HEK293 (cell line): Measurements from ENCODE around the gene CIRBP.

Source experiments
- CTCF ChIA-PET: fragments of 350-600 bp; formaldehyde crosslinking; extraction: SDS; loops from one replicate; lab custom pipeline; 2021; ENCODE audit warnings: antibody characterized with exemption; lab: Yijun Ruan, JAX
- POLR2A ChIA-PET: fragments of 300-600 bp; formaldehyde crosslinking; extraction: SDS; loops from one replicate; lab custom pipeline; 2020; ENCODE audit warnings: antibody characterized with exemption, inconsistent platforms; lab: Yijun Ruan, JAX
- H3K27ac ChIP-seq: fragments of 200-500 bp; sonication (Bioruptor generic); 2 replicates; pipeline ENCODE4 v1.5.1; 2014; ENCODE audit warnings: low read depth, low read length, control low read depth, inconsistent platforms; ENCODE audit errors: extremely low read depth
- H3K36me3 ChIP-seq, 2 experiments: fragments of 200-500 bp in 1 of 2; sonication (Bioruptor generic) in 1 of 2; 1 replicate in 1 of 2; 2 replicates in 1 of 2; pipeline ENCODE4 v1.5.1; 2014 to 2017; ENCODE audit warnings: inconsistent platforms in 2 of 2, low read length in 2 of 2; ENCODE audit not compliant: control insufficient read depth in 2 of 2, insufficient read depth in 1 of 2
- H3K4me1 ChIP-seq: fragments of 200-500 bp; sonication (Bioruptor generic); 2 replicates; pipeline ENCODE4 v1.5.1; 2014; ENCODE audit warnings: mild to moderate bottlenecking, low read length, inconsistent platforms; ENCODE audit not compliant: control insufficient read depth, insufficient read depth
- H3K4me3 ChIP-seq: 2 replicates; pipeline ENCODE4 v1.5.1; 2011; ENCODE audit warnings: low read depth, mild to moderate bottlenecking, control low read depth, low read length, moderate library complexity
- H3K9me3 ChIP-seq: fragments of 200-500 bp; sonication (Bioruptor generic); 2 replicates; pipeline ENCODE4 v1.5.1; 2014; ENCODE audit warnings: low read depth, low read length, inconsistent platforms; ENCODE audit not compliant: control insufficient read depth, insufficient read depth
- GLI4 ChIP-seq: fragments of 450-650 bp; formaldehyde crosslinking; IDR thresholded peaks from 2 replicates; pipeline ENCODE4 v1.5.1; 2016; ENCODE audit warnings: missing biosample characterization, missing genetic modification characterization
- GLIS1 ChIP-seq: fragments of 450-650 bp; formaldehyde crosslinking; IDR thresholded peaks from 2 replicates; pipeline ENCODE4 v1.5.1; 2016; ENCODE audit warnings: missing biosample characterization, missing genetic modification characterization
- KLF10 ChIP-seq: fragments of 450-650 bp; IDR thresholded peaks from 2 replicates; pipeline ENCODE4 v1.5.1; 2018; ENCODE audit warnings: missing biosample characterization, mild to moderate bottlenecking, missing genetic modification characterization
- KLF16 ChIP-seq: fragments of 450-650 bp; formaldehyde crosslinking; IDR thresholded peaks from 2 replicates; pipeline ENCODE4 v1.5.1; 2017; ENCODE audit warnings: missing biosample characterization, missing genetic modification characterization
- MZF1 ChIP-seq: fragments of 450-650 bp; formaldehyde crosslinking; IDR thresholded peaks from 2 replicates; pipeline ENCODE4 v1.5.1; 2017; ENCODE audit warnings: missing biosample characterization, missing genetic modification characterization, borderline replicate concordance
- PRDM1 ChIP-seq: fragments of 450-650 bp; formaldehyde crosslinking; IDR thresholded peaks from 2 replicates; pipeline ENCODE4; 2016; ENCODE audit warnings: missing biosample characterization, missing genetic modification characterization
- REPIN1 ChIP-seq: fragments of 450-650 bp; formaldehyde crosslinking; IDR thresholded peaks from 2 replicates; pipeline ENCODE4 v1.5.1; 2017; ENCODE audit warnings: missing biosample characterization, missing genetic modification characterization, low read depth
- SP3 ChIP-seq: fragments of 450-650 bp; formaldehyde crosslinking; IDR thresholded peaks from 2 replicates; pipeline ENCODE4 v1.5.1; 2016; ENCODE audit warnings: missing biosample characterization, missing genetic modification characterization
- TCF7L2 ChIP-seq: IDR thresholded peaks from 2 replicates; pipeline ENCODE4 v1.6.1; 2011; ENCODE audit warnings: low read depth, mild to moderate bottlenecking, inconsistent platforms, low read length, moderate library complexity, borderline replicate concordance
- YY2 ChIP-seq: fragments of 450-650 bp; formaldehyde crosslinking; IDR thresholded peaks from 2 replicates; pipeline ENCODE4 v1.5.1; 2016; ENCODE audit warnings: missing biosample characterization, missing genetic modification characterization
- ZBTB20 ChIP-seq: fragments of 450-650 bp; formaldehyde crosslinking; IDR thresholded peaks from 2 replicates; pipeline ENCODE4 v1.5.1; 2016; ENCODE audit warnings: missing biosample characterization, missing genetic modification characterization
- ZBTB21 ChIP-seq: fragments of 450-650 bp; formaldehyde crosslinking; IDR thresholded peaks from 2 replicates; pipeline ENCODE4 v1.5.1; 2017; ENCODE audit warnings: missing biosample characterization, missing genetic modification characterization
- ZFHX2 ChIP-seq: fragments of 450-650 bp; formaldehyde crosslinking; conservative IDR thresholded peaks from 2 replicates; pipeline ENCODE4 v1.5.1; 2016; ENCODE audit warnings: missing biosample characterization, missing genetic modification characterization
- ZNF146 ChIP-seq: fragments of 450-650 bp; formaldehyde crosslinking; IDR thresholded peaks from 2 replicates; pipeline ENCODE4 v1.5.1; 2016; ENCODE audit warnings: missing biosample characterization, missing genetic modification characterization
- ZNF202 ChIP-seq: fragments of 450-650 bp; formaldehyde crosslinking; IDR thresholded peaks from 2 replicates; pipeline ENCODE4 v1.5.1; 2016; ENCODE audit warnings: missing biosample characterization, missing genetic modification characterization, borderline replicate concordance
- ZNF280D ChIP-seq: fragments of 450-650 bp; formaldehyde crosslinking; IDR thresholded peaks from 2 replicates; pipeline ENCODE4 v1.5.1; 2016; ENCODE audit warnings: missing biosample characterization, missing genetic modification characterization
- ZNF302 ChIP-seq: fragments of 450-650 bp; formaldehyde crosslinking; IDR thresholded peaks from 2 replicates; pipeline ENCODE4 v1.5.1; 2016; ENCODE audit warnings: missing biosample characterization, missing genetic modification characterization, low read depth
- ZNF341 ChIP-seq: fragments of 450-650 bp; formaldehyde crosslinking; IDR thresholded peaks from 2 replicates; pipeline ENCODE4; 2016; ENCODE audit warnings: low read depth, missing biosample characterization, missing genetic modification characterization
- ZNF426 ChIP-seq: fragments of 450-650 bp; formaldehyde crosslinking; IDR thresholded peaks from 2 replicates; pipeline ENCODE4 v1.5.1; 2017; ENCODE audit warnings: missing biosample characterization, missing genetic modification characterization, mild to moderate bottlenecking, inconsistent platforms, moderate library complexity
- ZNF449 ChIP-seq: fragments of 450-650 bp; formaldehyde crosslinking; IDR thresholded peaks from 2 replicates; pipeline ENCODE4 v1.5.1; 2017; ENCODE audit warnings: missing biosample characterization, mild to moderate bottlenecking, missing genetic modification characterization, moderate library complexity
- ZNF473 ChIP-seq: fragments of 450-650 bp; formaldehyde crosslinking; IDR thresholded peaks from 2 replicates; pipeline ENCODE4 v1.5.1; 2017; ENCODE audit warnings: missing biosample characterization, missing genetic modification characterization
- ZNF488 ChIP-seq: fragments of 450-650 bp; formaldehyde crosslinking; IDR thresholded peaks from 2 replicates; pipeline ENCODE4 v1.5.1; 2016; ENCODE audit warnings: missing biosample characterization, missing genetic modification characterization
- ZNF544 ChIP-seq: fragments of 450-650 bp; formaldehyde crosslinking; IDR thresholded peaks from 2 replicates; pipeline ENCODE4 v1.5.0; 2017; ENCODE audit warnings: missing biosample characterization, missing genetic modification characterization
- ZNF585B ChIP-seq: fragments of 450-650 bp; formaldehyde crosslinking; IDR thresholded peaks from 2 replicates; pipeline ENCODE4 v1.5.1; 2016; ENCODE audit warnings: missing biosample characterization, missing genetic modification characterization
- ZNF621 ChIP-seq: fragments of 450-650 bp; formaldehyde crosslinking; IDR thresholded peaks from 2 replicates; pipeline ENCODE4 v1.5.1; 2017; ENCODE audit warnings: missing biosample characterization, missing genetic modification characterization
- ZNF623 ChIP-seq: fragments of 450-650 bp; formaldehyde crosslinking; IDR thresholded peaks from 2 replicates; pipeline ENCODE4 v1.5.1; 2016; ENCODE audit warnings: missing biosample characterization, missing genetic modification characterization
- ZNF658 ChIP-seq: fragments of 450-650 bp; formaldehyde crosslinking; IDR thresholded peaks from 2 replicates; pipeline ENCODE4; 2016; ENCODE audit warnings: missing biosample characterization, missing genetic modification characterization
- ZNF660 ChIP-seq: fragments of 450-650 bp; IDR thresholded peaks from 2 replicates; pipeline ENCODE4 v1.5.1; 2018; ENCODE audit warnings: missing biosample characterization, mild to moderate bottlenecking, missing genetic modification characterization
- ZNF670 ChIP-seq: fragments of 450-650 bp; formaldehyde crosslinking; IDR thresholded peaks from 2 replicates; pipeline ENCODE4 v1.5.1; 2016; ENCODE audit warnings: missing biosample characterization, missing genetic modification characterization, low read depth
- ZNF791 ChIP-seq: fragments of 450-650 bp; formaldehyde crosslinking; IDR thresholded peaks from 2 replicates; pipeline ENCODE4 v1.5.1; 2016; ENCODE audit warnings: missing biosample characterization, missing genetic modification characterization

Gene CIRBP

GRCh38 chr19:1241417-1242095 is 27.6 kb upstream of the CIRBP start, which contains the start of gene ATP5F1D (continued):
- TF ChIP-seq ZNF449 (tag by site-specific recombination) (no peak), ZBTB21 (tag by site-specific recombination) (0 out of 2 replicates have a peak, but pooled peaks have one; percentile 34), KLF16 (tag by site-specific recombination) (0 out of 2 replicates have a peak, but pooled peaks have one; percentile 59), PRDM1 (tag by site-specific recombination) (peak; percentile 63), SP3 (tag by site-specific recombination) (peak; percentile 88), KLF10 (peak; percentile 33; the same call in 1 of the 2 replicates), GLIS1 (peak; percentile 98)

GRCh38 chr19:1243768-1244692 is 25.1 kb upstream of the CIRBP start:
- Histone ChIP-seq H3K4me1 (peaks cover 8% of the 10 kb centered on the region), H3K27ac (peak overlapping the region; percentile 53; the same call in 1 of the 2 replicates), H3K36me3 (peaks cover 0 to 11% of the 10 kb centered on the region in 2 experiments; a peak in 1 of 3 replicates), H3K4me3 (no peak overlapping the region), H3K9me3 (no peaks in the 10 kb centered on the region)
- ChIA-PET POLR2A (interaction anchor here (0.5 to 7.7 kb wide), 12 partner anchors 9 to 165 kb away, joined by 3 to 231 read pairs (median 10); partner anchors contain the start of genes CIRBP, FAM174C and GPX4), CTCF (interaction anchor here (0.6 to 5.5 kb wide), 47 partner anchors 9 to 486 kb away, joined by 3 to 299 read pairs (median 4); partner anchors contain the start of genes CIRBP, FAM174C, GPX4 and R3HDM4)
- TF ChIP-seq ZNF670 (tag by site-specific recombination) (no peak), REPIN1 (no peak), MZF1 (tag by site-specific recombination) (no peak), ZNF280D (no peak), ZNF660 (0 out of 2 replicates have a peak, but pooled peaks have one; percentile 64), ZFHX2 (no peak), ZNF488 (tag by site-specific recombination) (no peak), ZNF791 (tag by site-specific recombination) (no peak), TCF7L2 (no peak), KLF10 (no peak), ZNF473 (tag by site-specific recombination) (no peak), ZNF658 (tag by site-specific recombination) (no peak), ZBTB20 (tag by site-specific recombination) (peak; percentile 23; the same call in 1 of the 2 replicates), ZNF146 (tag by site-specific recombination) (no peak), ZNF426 (tag by site-specific recombination) (no peak), ZNF621 (tag by site-specific recombination) (no peak), ZNF202 (tag by site-specific recombination) (no peak), ZNF585B (tag by site-specific recombination) (no peak), ZNF341 (no peak), ZNF544 (no peak), ZNF623 (tag by site-specific recombination) (no peak), ZNF302 (tag by site-specific recombination) (no peak), GLI4 (tag by site-specific recombination) (no peak), YY2 (tag by site-specific recombination) (no peak)
